HL-60 (cell line): ENCODE results near the gene SLC40A1.

Experiments used
- DNase-seq, 2 experiments: peaks; one replicate each; pipeline ENCODE4 v3.0.0-alpha.2; 2010 to 2020; ENCODE audit warnings: low read depth in 1 of 2, low spot score in 1 of 2
- H3K27ac ChIP-seq: fragments of 250-450 bp; sonication (Bioruptor Pico); replicated peaks from 2 replicates; pipeline ENCODE4 v1.5.1; 2020; ENCODE audit warnings: mild to moderate bottlenecking, moderate library complexity
- H3K27me3 ChIP-seq: fragments of 250-450 bp; sonication (Bioruptor Pico); 2 replicates; pipeline ENCODE4 v1.5.1; 2021; ENCODE audit warnings: mild to moderate bottlenecking, moderate library complexity; ENCODE audit not compliant: insufficient read depth, poor library complexity, severe bottlenecking
- H3K4me3 ChIP-seq: replicated peaks from 2 replicates; pipeline ENCODE4 v1.5.1; 2011; ENCODE audit warnings: mild to moderate bottlenecking, control low read depth, low read length; ENCODE audit not compliant: insufficient read depth
- CTCF ChIP-seq: IDR thresholded peaks from one replicate; pipeline ENCODE4 v1.5.1; 2011; ENCODE audit warnings: low read length, control low read depth, inconsistent platforms; ENCODE audit not compliant: insufficient read depth
- GABPA ChIP-seq: IDR thresholded peaks from 2 replicates; pipeline ENCODE4 v1.6.1; 2012; ENCODE audit warnings: low read depth
- POLR2AphosphoS5 ChIP-seq: IDR thresholded peaks from 2 replicates; pipeline ENCODE4 v1.6.1; 2012; ENCODE audit warnings: low read depth
- SPI1 ChIP-seq: IDR thresholded peaks from 2 replicates; pipeline ENCODE4 v1.6.1; 2012; ENCODE audit warnings: low read depth, mild to moderate bottlenecking, borderline replicate concordance
- TF ChIP-seq, protein P1 (sequence below): IDR thresholded peaks from 2 replicates; pipeline ENCODE4 v1.6.1; 2012; ENCODE audit warnings: low read depth; ENCODE audit not compliant: insufficient replicate concordance

Gene SLC40A1

GRCh38 chr2:189578272-189578950 is 2.2 kb downstream of the SLC40A1 start:
- H3K27me3 ChIP-seq = peaks cover 2% of the 10 kb centered on the region
- no peak overlapping the region for H3K27ac ChIP-seq
- no peak overlapping the region for H3K4me3 ChIP-seq
- no peak for DNase-seq
- TF ChIP-seq, protein P1, sequence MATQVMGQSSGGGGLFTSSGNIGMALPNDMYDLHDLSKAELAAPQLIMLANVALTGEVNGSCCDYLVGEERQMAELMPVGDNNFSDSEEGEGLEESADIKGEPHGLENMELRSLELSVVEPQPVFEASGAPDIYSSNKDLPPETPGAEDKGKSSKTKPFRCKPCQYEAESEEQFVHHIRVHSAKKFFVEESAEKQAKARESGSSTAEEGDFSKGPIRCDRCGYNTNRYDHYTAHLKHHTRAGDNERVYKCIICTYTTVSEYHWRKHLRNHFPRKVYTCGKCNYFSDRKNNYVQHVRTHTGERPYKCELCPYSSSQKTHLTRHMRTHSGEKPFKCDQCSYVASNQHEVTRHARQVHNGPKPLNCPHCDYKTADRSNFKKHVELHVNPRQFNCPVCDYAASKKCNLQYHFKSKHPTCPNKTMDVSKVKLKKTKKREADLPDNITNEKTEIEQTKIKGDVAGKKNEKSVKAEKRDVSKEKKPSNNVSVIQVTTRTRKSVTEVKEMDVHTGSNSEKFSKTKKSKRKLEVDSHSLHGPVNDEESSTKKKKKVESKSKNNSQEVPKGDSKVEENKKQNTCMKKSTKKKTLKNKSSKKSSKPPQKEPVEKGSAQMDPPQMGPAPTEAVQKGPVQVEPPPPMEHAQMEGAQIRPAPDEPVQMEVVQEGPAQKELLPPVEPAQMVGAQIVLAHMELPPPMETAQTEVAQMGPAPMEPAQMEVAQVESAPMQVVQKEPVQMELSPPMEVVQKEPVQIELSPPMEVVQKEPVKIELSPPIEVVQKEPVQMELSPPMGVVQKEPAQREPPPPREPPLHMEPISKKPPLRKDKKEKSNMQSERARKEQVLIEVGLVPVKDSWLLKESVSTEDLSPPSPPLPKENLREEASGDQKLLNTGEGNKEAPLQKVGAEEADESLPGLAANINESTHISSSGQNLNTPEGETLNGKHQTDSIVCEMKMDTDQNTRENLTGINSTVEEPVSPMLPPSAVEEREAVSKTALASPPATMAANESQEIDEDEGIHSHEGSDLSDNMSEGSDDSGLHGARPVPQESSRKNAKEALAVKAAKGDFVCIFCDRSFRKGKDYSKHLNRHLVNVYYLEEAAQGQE = no peak
- no peak for TF ChIP-seq POLR2AphosphoS5
- TF ChIP-seq GABPA = no peak
- TF ChIP-seq SPI1 = no peak
- TF ChIP-seq CTCF = no peak

GRCh38 chr2:189577121-189577520 is 3.5 kb downstream of the SLC40A1 start:
- H3K4me3 ChIP-seq = no peak overlapping the region
- no peak for DNase-seq
- peaks cover under 1% of the 10 kb centered on the region for H3K27me3 ChIP-seq
- no peak overlapping the region for H3K27ac ChIP-seq
- TF ChIP-seq CTCF = no peak
- TF ChIP-seq, protein P1 = no peak

GRCh38 chr2:189576396-189576795 is 4.2 kb downstream of the SLC40A1 start:
- no peak for TF ChIP-seq POLR2AphosphoS5
- TF ChIP-seq CTCF = no peak
- TF ChIP-seq SPI1 = no peak
- no peak for TF ChIP-seq GABPA
- TF ChIP-seq, protein P1 = no peak
- Histone ChIP-seq H3K27ac (no peak overlapping the region; the same call in 1 of the 2 replicates), H3K4me3 (no peak overlapping the region), H3K27me3 (no peaks in the 10 kb centered on the region)
- peak in 1 of 2 experiments; percentile 75 for DNase-seq
